MM.1S (cell line): ENCODE data around the gene CDC45.

Experiments used
- DNase-seq: peaks from one replicate; pipeline ENCODE4 v3.0.0-alpha.2; 2015
- H2AFZ ChIP-seq: fragments of 300-600 bp; sonication (generic); 2 replicates; pipeline ENCODE4 v1.6.0; 2016; ENCODE audit warnings: antibody characterized with exemption, low read length
- H3F3A ChIP-seq: fragments of 300-600 bp; sonication (generic); 2 replicates; pipeline ENCODE4 v1.6.1; 2016; ENCODE audit warnings: mild to moderate bottlenecking, antibody characterized with exemption, low read length, moderate library complexity, mixed read lengths; ENCODE audit not compliant: insufficient read depth
- H3K27ac ChIP-seq: fragments of 300-600 bp; sonication (generic); 2 replicates; pipeline ENCODE4 v1.5.1; 2016; ENCODE audit warnings: mild to moderate bottlenecking, low read length
- H3K27me3 ChIP-seq: fragments of 300-600 bp; sonication (generic); replicated peaks from 2 replicates; pipeline ENCODE4 v1.6.0; 2016; ENCODE audit warnings: low read length; ENCODE audit not compliant: insufficient read depth
- H3K36me3 ChIP-seq: fragments of 300-600 bp; sonication (generic); replicated peaks from 2 replicates; pipeline ENCODE4 v1.6.1; 2016; ENCODE audit warnings: mild to moderate bottlenecking, low read length, mixed read lengths; ENCODE audit not compliant: insufficient read depth
- H3K4me1 ChIP-seq: fragments of 300-600 bp; sonication (generic); 2 replicates; pipeline ENCODE4 v1.6.1; 2016; ENCODE audit warnings: low read length, mixed read lengths
- H3K4me2 ChIP-seq: fragments of 300-600 bp; sonication (generic); 2 replicates; pipeline ENCODE4 v1.6.0; 2016; ENCODE audit warnings: low read depth, low read length
- H3K4me3 ChIP-seq: fragments of 300-600 bp; sonication (generic); 2 replicates; pipeline ENCODE4 v1.5.1; 2016; ENCODE audit warnings: low read length, mixed read lengths
- H3K79me2 ChIP-seq: fragments of 300-600 bp; sonication (generic); 2 replicates; pipeline ENCODE4 v1.6.1; 2016; ENCODE audit warnings: mixed run types, low read length, mixed read lengths
- H3K9ac ChIP-seq: fragments of 300-600 bp; sonication (generic); 2 replicates; pipeline ENCODE4 v1.6.1; 2016; ENCODE audit warnings: low read length, mixed read lengths
- H3K9me2 ChIP-seq: fragments of 300-600 bp; sonication (generic); replicated peaks from 2 replicates; pipeline ENCODE4 v1.6.1; 2016; ENCODE audit warnings: mild to moderate bottlenecking, low read length, mixed read lengths; ENCODE audit not compliant: insufficient read depth
- H3K9me3 ChIP-seq: fragments of 300-600 bp; sonication (generic); replicated peaks from 2 replicates; pipeline ENCODE4 v1.6.1; 2016; ENCODE audit warnings: mild to moderate bottlenecking, low read length, mixed read lengths; ENCODE audit not compliant: insufficient read depth
- H4K20me1 ChIP-seq: fragments of 300-600 bp; sonication (generic); 2 replicates; pipeline ENCODE4 v1.6.1; 2016; ENCODE audit warnings: mild to moderate bottlenecking, low read length, moderate library complexity, mixed read lengths; ENCODE audit not compliant: insufficient read depth
- CTCF ChIP-seq: fragments of 300-600 bp; sonication (generic); IDR thresholded peaks from 2 replicates; pipeline ENCODE4 v1.5.1; 2016; ENCODE audit warnings: antibody characterized with exemption, low read length, mixed read lengths
- EZH2 ChIP-seq: fragments of 300-600 bp; sonication (generic); optimal IDR thresholded peaks from 2 replicates; pipeline ENCODE3; 2017; ENCODE audit warnings: low read depth, mild to moderate bottlenecking, antibody characterized with exemption, low read length, mixed read lengths
- EZH2phosphoT487 ChIP-seq: fragments of 300-600 bp; sonication (generic); IDR thresholded peaks from 2 replicates; pipeline ENCODE4 v1.6.1; 2018; ENCODE audit warnings: antibody characterized with exemption, low read length

Gene CDC45

GRCh38 chr22:19496324-19496630, 16.6 kb downstream of the CDC45 start:
- no peaks in the 10 kb centered on the region for H3K9me2 ChIP-seq
- H4K20me1 ChIP-seq, result no peaks in the 10 kb centered on the region
- DNase-seq, result no peak
- no peak overlapping the region for H3K27ac ChIP-seq
- H3K79me2 ChIP-seq, result no peaks in the 10 kb centered on the region
- TF ChIP-seq EZH2 (no peak), CTCF (no peak), EZH2phosphoT487 (no peak)
- no peak overlapping the region for H3K4me2 ChIP-seq
- H3K27me3 ChIP-seq, result no peaks in the 10 kb centered on the region
- no peaks in the 10 kb centered on the region for H3K4me1 ChIP-seq
- no peak overlapping the region for H3K4me3 ChIP-seq
- H3F3A ChIP-seq, result no peaks in the 10 kb centered on the region
- 0 out of 2 replicates have a peak, but pooled peaks cover 3% of the 10 kb centered on the region for H3K36me3 ChIP-seq
- H2AFZ ChIP-seq, result no peak overlapping the region
- H3K9me3 ChIP-seq, result no peaks in the 10 kb centered on the region
- no peak overlapping the region for H3K9ac ChIP-seq

GRCh38 chr22:19497245-19497644, 17.5 kb downstream of the CDC45 start:
- Histone ChIP-seq H3K9me3 (no peaks in the 10 kb centered on the region), H3F3A (no peaks in the 10 kb centered on the region), H3K4me2 (no peak overlapping the region), H3K79me2 (no peaks in the 10 kb centered on the region), H4K20me1 (no peaks in the 10 kb centered on the region), H3K4me3 (no peak overlapping the region), H3K9ac (no peak overlapping the region), H3K9me2 (no peaks in the 10 kb centered on the region), H3K36me3 (0 out of 2 replicates have a peak, but pooled peaks cover 3% of the 10 kb centered on the region), H3K4me1 (no peaks in the 10 kb centered on the region), H3K27me3 (no peaks in the 10 kb centered on the region), H3K27ac (no peak overlapping the region), H2AFZ (no peak overlapping the region)
- TF ChIP-seq EZH2phosphoT487 (no peak), CTCF (no peak), EZH2 (no peak)
- DNase-seq, result no peak

- H4K20me1 ChIP-seq, result no peaks in the 10 kb centered on the region
- no peak overlapping the region for H3K4me2 ChIP-seq
- no peak for DNase-seq
- H3K36me3 ChIP-seq, result 0 out of 2 replicates have a peak, but pooled peaks cover 3% of the 10 kb centered on the region
- H3F3A ChIP-seq, result no peaks in the 10 kb centered on the region
- no peak for TF ChIP-seq CTCF
- TF ChIP-seq EZH2phosphoT487, result no peak
- no peak for TF ChIP-seq EZH2
- H3K27ac ChIP-seq, result no peak overlapping the region
- H3K79me2 ChIP-seq, result no peaks in the 10 kb centered on the region
- H3K4me1 ChIP-seq, result no peaks in the 10 kb centered on the region
- H3K9me2 ChIP-seq, result no peaks in the 10 kb centered on the region
- H3K4me3 ChIP-seq, result no peak overlapping the region
- no peaks in the 10 kb centered on the region for H3K9me3 ChIP-seq
- no peaks in the 10 kb centered on the region for H3K27me3 ChIP-seq
- H3K9ac ChIP-seq, result no peak overlapping the region
- no peak overlapping the region for H2AFZ ChIP-seq
These were observed 18.6 kb downstream of the CDC45 start for GRCh38 chr22:19498154-19498865.
